IPS-18a (cell line): Measurements from ENCODE around the gene CHRNA7.
"Not testable (repeated sequence)": the region's sequence is repeated elsewhere in the genome, so short reads cannot be mapped to it uniquely, and the experiment has no call there.

Experiments
- H3K27ac ChIP-seq: one replicate; pipeline ENCODE4 v1.5.1; 2013; ENCODE audit warnings: low read length
- H3K27me3 ChIP-seq: one replicate; pipeline ENCODE4 v1.6.1; 2013; ENCODE audit warnings: mild to moderate bottlenecking, low read length; ENCODE audit not compliant: control insufficient read depth, insufficient read depth
- H3K36me3 ChIP-seq: one replicate; pipeline ENCODE4 v1.6.1; 2013; ENCODE audit warnings: low read depth, low read length; ENCODE audit not compliant: control insufficient read depth
- H3K4me1 ChIP-seq: one replicate; pipeline ENCODE4 v1.6.1; 2013; ENCODE audit warnings: low read depth, low read length; ENCODE audit not compliant: control insufficient read depth
- H3K4me3 ChIP-seq: one replicate; pipeline ENCODE4 v1.5.1; 2013; ENCODE audit warnings: low read length
- H3K9ac ChIP-seq: one replicate; pipeline ENCODE4 v1.6.1; 2013; ENCODE audit warnings: mild to moderate bottlenecking, low read length, moderate library complexity
- H3K9me3 ChIP-seq: one replicate; pipeline ENCODE4 v1.6.1; 2013; ENCODE audit warnings: low read depth, low read length; ENCODE audit not compliant: control insufficient read depth

CHRNA7 gene

GRCh38 chr15:32153868-32154623 is 123.7 kb downstream of the CHRNA7 start:
- H3K9me3 ChIP-seq = not testable (repeated sequence)

DNA sequence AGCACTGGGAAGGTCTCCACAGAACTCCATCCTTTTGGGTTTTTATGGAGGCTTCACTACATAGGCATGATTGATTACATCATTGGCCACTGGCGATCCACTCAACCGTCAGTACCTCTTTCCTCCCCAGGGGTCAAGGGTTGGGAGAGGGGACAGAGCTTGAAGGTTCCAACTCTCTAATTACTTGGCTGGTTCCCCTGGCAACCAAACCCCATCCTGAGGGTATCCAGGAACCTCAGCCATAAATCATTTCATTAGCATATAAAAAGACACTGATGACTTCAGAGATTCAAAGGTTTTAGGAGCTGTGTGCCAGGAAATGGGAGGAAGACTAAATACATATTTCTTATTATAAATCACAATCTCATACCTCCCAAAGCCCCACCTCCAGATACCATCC is 131.8 kb downstream of the CHRNA7 start:
- not testable (repeated sequence) for H3K9ac ChIP-seq, H3K27ac ChIP-seq, H3K4me1 ChIP-seq, H3K9me3 ChIP-seq, H3K4me3 ChIP-seq, H3K36me3 ChIP-seq, H3K27me3 ChIP-seq

More at GRCh38 chr15:32153868-32154623, 123.7 kb downstream of the CHRNA7 start:
- H3K27ac ChIP-seq, H3K4me3 ChIP-seq, H3K36me3 ChIP-seq, H3K27me3 ChIP-seq, H3K9ac ChIP-seq, H3K4me1 ChIP-seq: not testable (repeated sequence)

DNA sequence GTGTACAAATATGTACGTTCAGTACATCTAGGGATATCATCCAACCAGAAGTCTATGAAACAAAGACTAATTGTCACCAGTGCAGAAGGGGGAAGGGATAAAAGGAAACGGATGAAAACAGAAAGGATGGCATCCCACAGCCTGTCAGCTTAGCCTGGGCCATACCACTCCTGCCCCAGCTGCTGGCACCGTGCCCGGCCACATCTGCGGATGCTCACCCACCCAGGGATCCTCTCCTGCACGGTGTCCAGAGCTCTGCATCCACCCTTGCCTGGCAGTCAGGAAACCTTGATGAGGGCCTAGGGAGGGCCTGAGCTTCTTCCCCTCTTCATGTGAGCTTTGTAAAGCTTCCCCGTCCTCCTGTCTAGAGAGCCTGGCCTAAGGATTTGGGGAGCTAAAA is 133.8 kb downstream of the CHRNA7 start:
- H3K36me3 ChIP-seq, H3K4me1 ChIP-seq, H3K27me3 ChIP-seq, H3K27ac ChIP-seq, H3K4me3 ChIP-seq, H3K9me3 ChIP-seq, H3K9ac ChIP-seq: not testable (repeated sequence)

GRCh38 chr15:32164747-32165146 is 134.4 kb downstream of the CHRNA7 start:
- not testable (repeated sequence) for H3K4me1 ChIP-seq, H3K36me3 ChIP-seq, H3K9ac ChIP-seq, H3K27me3 ChIP-seq, H3K4me3 ChIP-seq, H3K9me3 ChIP-seq, H3K27ac ChIP-seq

- not testable (repeated sequence) for H3K27me3 ChIP-seq, H3K4me1 ChIP-seq, H3K36me3 ChIP-seq, H3K4me3 ChIP-seq, H3K9me3 ChIP-seq, H3K27ac ChIP-seq, H3K9ac ChIP-seq
Observed at GRCh38 chr15:32165775-32166174, 135.5 kb downstream of the CHRNA7 start.

DNA sequence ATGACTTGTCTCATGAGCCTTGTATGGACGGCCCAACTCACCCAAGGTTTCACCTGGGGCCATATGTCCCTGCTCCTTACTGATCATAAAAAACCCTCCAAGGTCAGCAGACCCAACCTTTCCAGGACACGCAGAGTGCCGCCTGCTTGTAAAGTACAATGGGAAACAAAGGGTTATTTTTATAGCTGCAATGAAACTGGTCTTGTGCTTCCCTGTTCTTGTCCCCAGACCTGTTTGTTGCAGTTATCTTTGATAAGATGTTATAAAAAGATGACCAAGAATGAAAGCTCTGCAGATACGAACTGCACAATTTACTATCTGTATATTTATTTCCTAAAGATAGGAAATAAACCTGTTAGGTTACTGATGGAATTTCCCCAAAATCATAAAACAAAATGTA is 136.0 kb downstream of the CHRNA7 start:
- not testable (repeated sequence) for H3K4me3 ChIP-seq, H3K9ac ChIP-seq, H3K27ac ChIP-seq

DNA sequence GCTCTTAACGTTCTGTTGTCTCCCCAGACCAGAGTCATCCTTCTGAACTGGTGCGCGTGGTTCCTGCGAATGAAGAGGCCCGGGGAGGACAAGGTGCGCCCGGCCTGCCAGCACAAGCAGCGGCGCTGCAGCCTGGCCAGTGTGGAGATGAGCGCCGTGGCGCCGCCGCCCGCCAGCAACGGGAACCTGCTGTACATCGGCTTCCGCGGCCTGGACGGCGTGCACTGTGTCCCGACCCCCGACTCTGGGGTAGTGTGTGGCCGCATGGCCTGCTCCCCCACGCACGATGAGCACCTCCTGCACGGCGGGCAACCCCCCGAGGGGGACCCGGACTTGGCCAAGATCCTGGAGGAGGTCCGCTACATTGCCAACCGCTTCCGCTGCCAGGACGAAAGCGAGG is 137.6 kb downstream of the CHRNA7 start:
- H3K9me3 ChIP-seq, H3K36me3 ChIP-seq: not testable (repeated sequence)

More for the DNA sequence above, 136.0 kb downstream of the CHRNA7 start:
- not testable (repeated sequence) for H3K27me3 ChIP-seq, H3K4me1 ChIP-seq, H3K36me3 ChIP-seq, H3K9me3 ChIP-seq

DNA sequence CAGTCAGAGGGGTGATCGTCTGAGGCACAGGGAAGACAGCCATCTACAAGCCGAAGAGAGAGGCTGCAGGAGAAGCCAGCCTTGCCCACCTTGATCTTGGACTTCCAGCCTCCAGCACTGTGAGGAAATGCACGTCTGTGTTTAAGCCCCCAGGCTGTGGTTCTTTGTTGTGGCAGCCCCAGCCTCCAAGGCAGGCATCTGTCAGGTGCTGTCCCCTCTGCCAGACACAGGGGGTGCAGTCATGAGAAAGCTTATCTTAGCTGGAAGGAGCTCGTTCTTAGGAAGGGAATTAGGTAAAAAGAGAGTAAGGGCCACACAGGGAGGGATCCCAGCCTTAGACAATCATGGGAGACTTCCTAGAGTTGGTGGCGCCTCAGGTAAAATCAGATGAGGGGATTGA is 150.3 kb downstream of the CHRNA7 start:
- not testable (repeated sequence) for H3K27me3 ChIP-seq, H3K4me3 ChIP-seq, H3K9ac ChIP-seq, H3K4me1 ChIP-seq, H3K36me3 ChIP-seq, H3K27ac ChIP-seq, H3K9me3 ChIP-seq

More for the DNA sequence above, 137.6 kb downstream of the CHRNA7 start:
- not testable (repeated sequence) for H3K9ac ChIP-seq, H3K27ac ChIP-seq, H3K4me1 ChIP-seq, H3K4me3 ChIP-seq, H3K27me3 ChIP-seq

DNA sequence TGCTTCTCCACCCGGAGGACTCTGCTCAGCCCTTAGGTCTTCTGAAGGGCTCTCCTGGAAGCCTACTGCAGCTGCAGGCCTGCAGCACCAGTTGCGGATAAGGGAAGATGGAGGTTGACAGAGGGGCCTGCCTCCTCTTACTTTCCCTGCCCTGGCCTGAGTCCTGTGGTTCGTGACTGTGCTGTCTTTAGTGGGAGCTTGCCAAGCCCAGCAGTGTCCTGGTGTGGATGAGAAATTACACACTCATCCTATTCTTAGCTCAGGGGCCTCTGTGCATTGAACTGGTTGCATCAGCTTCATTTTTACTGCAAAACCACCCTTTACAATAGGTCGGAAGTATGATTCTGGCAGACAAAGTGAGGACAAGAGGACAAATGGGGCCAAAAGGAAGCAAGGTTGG is 163.5 kb downstream of the CHRNA7 start:
- not testable (repeated sequence) for H3K36me3 ChIP-seq, H3K27ac ChIP-seq, H3K9me3 ChIP-seq, H3K9ac ChIP-seq, H3K27me3 ChIP-seq, H3K4me3 ChIP-seq, H3K4me1 ChIP-seq

GRCh38 chr15:32196206-32196605 is 165.9 kb downstream of the CHRNA7 start:
- H3K9me3 ChIP-seq, H3K4me3 ChIP-seq, H3K4me1 ChIP-seq, H3K27me3 ChIP-seq, H3K27ac ChIP-seq, H3K9ac ChIP-seq, H3K36me3 ChIP-seq: not testable (repeated sequence)

- not testable (repeated sequence) for H3K27me3 ChIP-seq, H3K9me3 ChIP-seq, H3K4me3 ChIP-seq, H3K9ac ChIP-seq, H3K27ac ChIP-seq, H3K4me1 ChIP-seq, H3K36me3 ChIP-seq
Observed at GRCh38 chr15:32198938-32199337, 168.6 kb downstream of the CHRNA7 start.

DNA sequence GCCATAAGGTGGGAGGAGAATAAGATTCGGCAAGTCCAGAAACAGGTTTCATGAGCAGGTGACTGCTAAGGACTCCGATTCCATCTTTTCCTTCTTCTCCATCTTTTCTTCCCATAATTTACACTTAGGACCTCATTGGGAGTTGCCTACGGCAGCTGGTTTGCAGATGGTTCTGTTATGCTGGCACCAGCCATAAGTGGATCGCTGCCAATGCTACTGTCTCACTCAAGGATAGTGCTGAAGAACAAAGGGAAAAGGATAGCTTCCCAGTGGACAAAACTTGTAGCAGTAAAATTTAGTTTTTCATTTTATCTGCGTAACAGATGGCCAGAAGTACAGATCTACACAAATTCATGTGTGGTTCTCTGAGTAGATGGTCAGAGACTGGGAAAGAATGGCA is 178.8 kb downstream of the CHRNA7 start:
- not testable (repeated sequence) for H3K9me3 ChIP-seq, H3K4me3 ChIP-seq, H3K27me3 ChIP-seq, H3K36me3 ChIP-seq, H3K9ac ChIP-seq, H3K4me1 ChIP-seq, H3K27ac ChIP-seq
